Thoracic aorta endothelial cell (primary cell): ENCODE data around the gene G0S2. TPM values are rescaled to one million over a fixed set of nuclear protein-coding genes. Genes with fewer than 3 reads are reported as not detected.

Experiments
- total RNA-seq: library from RNA; depleted of rRNA; stranded (reverse); fragments of >200 nt; gene quantifications from 2 replicates; pipeline ENCODE4 v1.2.3, GENCODE V29; 2012

The G0S2 gene, protein sequence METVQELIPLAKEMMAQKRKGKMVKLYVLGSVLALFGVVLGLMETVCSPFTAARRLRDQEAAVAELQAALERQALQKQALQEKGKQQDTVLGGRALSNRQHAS
- total RNA-seq = 0.72 and 4.7 TPM in 2 replicates

GRCh38 chr1:209674957-209675564, at the start of gene G0S2:
TSS of gene G0S2 (plus strand) at chr1:209675412. CDS start at chr1:209675685, 273 bp downstream.

DNA sequence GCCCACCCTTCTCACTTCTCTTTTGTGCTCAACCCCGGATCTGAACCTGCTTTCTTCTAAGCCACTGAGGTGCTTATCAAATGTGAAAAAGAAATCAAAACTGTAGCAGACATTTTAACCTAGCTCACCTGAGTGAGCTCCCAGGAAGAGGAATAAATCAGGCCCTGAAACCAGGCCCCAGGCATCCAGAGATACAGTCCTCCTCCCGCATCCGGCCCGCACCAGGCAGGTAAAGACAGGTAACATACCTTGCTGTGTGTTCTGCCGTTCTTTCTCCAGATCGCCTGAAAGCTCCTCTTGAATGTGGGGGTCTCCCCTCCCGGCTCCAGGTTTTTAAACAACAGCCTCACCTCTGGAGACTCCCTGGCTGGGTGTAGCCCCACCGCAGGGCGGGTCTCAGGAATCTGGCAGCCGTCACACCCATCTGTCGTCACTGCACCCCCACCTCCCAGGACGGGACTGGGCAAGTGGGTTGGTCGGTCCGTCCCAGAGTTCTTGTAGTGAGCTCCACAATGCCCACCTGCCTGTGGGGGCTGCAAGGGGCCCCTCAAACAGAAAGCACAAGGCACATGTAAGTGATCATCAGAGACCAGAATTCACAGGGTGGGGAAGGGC, 23.0 kb upstream of the G0S2 start, which contains the start of gene LAMB3:
Gene LAMB3 (minus strand): TSS at position 305 of the 615 bp plus-strand sequence. CDS start 1,481 bp downstream, outside the sequence.

GRCh38 chr1:209704584-209704983, 29.4 kb downstream of the G0S2 start, which contains the start of gene HSD11B1:
TSS of gene HSD11B1 (plus strand) at chr1:209704846. CDS start at chr1:209704943, 97 bp downstream.

Other genes starting within 250 kb of the G0S2 start
- not detected in 2 replicates for gene CAMK1G, start 91.7 kb upstream of the G0S2 start, total RNA-seq
- gene LAMB3, start 23.0 kb upstream of the G0S2 start, total RNA-seq = 3.3 and 3.7 TPM in 2 replicates
- not detected in 2 replicates for gene HSD11B1, start 29.4 kb downstream of the G0S2 start, total RNA-seq
- gene TRAF3IP3, start 80.6 kb downstream of the G0S2 start, total RNA-seq = not detected in 2 replicates
- 3.2 and 4.6 TPM in 2 replicates for gene C1orf74, start 109.1 kb downstream of the G0S2 start, total RNA-seq
- gene IRF6, start 130.7 kb downstream of the G0S2 start, total RNA-seq = 14.1 and 20.8 TPM in 2 replicates
- 16.8 and 18.2 TPM in 2 replicates for gene UTP25, start 152.6 kb downstream of the G0S2 start, total RNA-seq